ENCODE measurements around the gene TBX21. TPM values are rescaled to one million over a fixed set of nuclear protein-coding genes. Genes with fewer than 3 reads are reported as not detected.

The TBX21 gene
- total RNA-seq, 1 experiment from 2014 or later: 0.20 TPM

DNA sequence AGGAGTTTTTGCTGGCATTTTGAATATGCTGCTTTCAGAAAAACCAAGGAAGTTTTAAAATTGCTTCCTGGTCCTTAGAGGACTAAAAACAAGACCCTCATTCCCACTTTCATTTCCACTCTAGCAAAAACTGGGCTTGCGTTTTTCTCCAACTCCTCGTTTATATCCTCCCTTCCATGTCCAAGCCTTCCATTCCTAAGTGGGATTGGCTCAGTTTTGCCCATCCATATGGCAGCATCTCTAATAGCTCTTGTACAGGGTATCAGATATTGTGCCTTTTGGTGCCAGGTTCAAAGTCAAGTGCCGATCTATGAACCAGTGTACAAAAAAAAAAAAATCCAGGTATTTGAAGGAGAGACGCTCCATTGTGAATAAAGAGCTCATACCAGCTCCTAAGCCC, 49.0 kb upstream of the TBX21 start:
- ATAC-seq (no peak), DNase-seq (ENCODE audit: low read depth, low spot score) (no peak)
- Histone ChIP-seq H4K20me1 (ENCODE audit: insufficient read depth) (peaks cover 14% of the 10 kb centered on the region; the same call in 1 of the 2 replicates), H3K4me1 (ENCODE audit: control insufficient read depth in 1 of 2, insufficient read depth in 2 of 2, low read length in 2 of 2) (peaks cover 0 to 8% of the 10 kb centered on the region in 2 experiments; a peak in 1 of 4 replicates), H3K27ac (ENCODE audit: low read depth, low read length) (no peak overlapping the region), H3K9me2 (ENCODE audit: insufficient read depth) (no peaks in the 10 kb centered on the region), H3K9ac (ENCODE audit: low read length) (no peak overlapping the region), H3K4me3 (replicated peaks in 1 of 2; ENCODE audit: low read depth in 1 of 2, low read length in 2 of 2) (no peak overlapping the region), H3K27me3 (ENCODE audit: insufficient read depth, low read length) (no peaks in the 10 kb centered on the region), H3K9me3 (ENCODE audit: control insufficient read depth in 1 of 2, insufficient read depth in 1 of 2, low read depth in 1 of 2, low read length in 2 of 2) (no peaks in the 10 kb centered on the region), H3K36me3 (ENCODE audit: control insufficient read depth in 1 of 2, insufficient read depth in 2 of 2, low read length in 2 of 2) (peaks cover 53 to 63% of the 10 kb centered on the region in 2 experiments), H3K4me2 (ENCODE audit: low read length) (no peak overlapping the region), H2AFZ (ENCODE audit: low read depth, low read length, poor library complexity, severe bottlenecking) (no peak overlapping the region), H3K79me2 (ENCODE audit: insufficient read depth, low read length) (peaks cover 9% of the 10 kb centered on the region; the same call in 1 of the 2 replicates)
- ChIA-PET POLR2A (interaction anchor here (0.8 to 1.1 kb wide), 3 partner anchors 10 to 14 kb away, joined by 3 read pairs; partner anchors contain the start of gene TBKBP1), RAD21 (ENCODE audit: low non-redundant PET in 1 of 2, low total read pairs in 2 of 2, uncharacterized antibody in 2 of 2, unreplicated experiment in 2 of 2) (no interaction called here), CTCF (no interaction called here)
- no peak for TF ChIP-seq EZH2phosphoT487 (IDR thresholded peaks at IDR 0.05; ENCODE audit: borderline replicate concordance)
- TF ChIP-seq, protein P1, sequence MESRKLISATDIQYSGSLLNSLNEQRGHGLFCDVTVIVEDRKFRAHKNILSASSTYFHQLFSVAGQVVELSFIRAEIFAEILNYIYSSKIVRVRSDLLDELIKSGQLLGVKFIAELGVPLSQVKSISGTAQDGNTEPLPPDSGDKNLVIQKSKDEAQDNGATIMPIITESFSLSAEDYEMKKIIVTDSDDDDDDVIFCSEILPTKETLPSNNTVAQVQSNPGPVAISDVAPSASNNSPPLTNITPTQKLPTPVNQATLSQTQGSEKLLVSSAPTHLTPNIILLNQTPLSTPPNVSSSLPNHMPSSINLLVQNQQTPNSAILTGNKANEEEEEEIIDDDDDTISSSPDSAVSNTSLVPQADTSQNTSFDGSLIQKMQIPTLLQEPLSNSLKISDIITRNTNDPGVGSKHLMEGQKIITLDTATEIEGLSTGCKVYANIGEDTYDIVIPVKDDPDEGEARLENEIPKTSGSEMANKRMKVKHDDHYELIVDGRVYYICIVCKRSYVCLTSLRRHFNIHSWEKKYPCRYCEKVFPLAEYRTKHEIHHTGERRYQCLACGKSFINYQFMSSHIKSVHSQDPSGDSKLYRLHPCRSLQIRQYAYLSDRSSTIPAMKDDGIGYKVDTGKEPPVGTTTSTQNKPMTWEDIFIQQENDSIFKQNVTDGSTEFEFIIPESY (IDR thresholded peaks at IDR 0.05; ENCODE audit: extremely low read depth, insufficient replicate concordance, low read length): no peak
- no peak for TF ChIP-seq POLR2A (IDR thresholded peaks at IDR 0.05; ENCODE audit: borderline replicate concordance, extremely low read depth, insufficient read depth, insufficient read length)
- TF ChIP-seq, protein P2, sequence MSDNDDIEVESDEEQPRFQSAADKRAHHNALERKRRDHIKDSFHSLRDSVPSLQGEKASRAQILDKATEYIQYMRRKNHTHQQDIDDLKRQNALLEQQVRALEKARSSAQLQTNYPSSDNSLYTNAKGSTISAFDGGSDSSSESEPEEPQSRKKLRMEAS (IDR thresholded peaks at IDR 0.05): no peak
- TF ChIP-seq SRF (IDR thresholded peaks at IDR 0.05; ENCODE audit: low read depth): no peak
- no peak for TF ChIP-seq YY1 (IDR thresholded peaks at IDR 0.05; ENCODE audit: extremely low read depth, insufficient replicate concordance, low read depth, low read length)
- no peak for TF ChIP-seq ZNF274 (IDR thresholded peaks at IDR 0.05; ENCODE audit: low read depth, low read length)
- TF ChIP-seq POLR2AphosphoS5 (IDR thresholded peaks at IDR 0.05; ENCODE audit: low read depth, low read length): no peak
- TF ChIP-seq, protein P3, sequence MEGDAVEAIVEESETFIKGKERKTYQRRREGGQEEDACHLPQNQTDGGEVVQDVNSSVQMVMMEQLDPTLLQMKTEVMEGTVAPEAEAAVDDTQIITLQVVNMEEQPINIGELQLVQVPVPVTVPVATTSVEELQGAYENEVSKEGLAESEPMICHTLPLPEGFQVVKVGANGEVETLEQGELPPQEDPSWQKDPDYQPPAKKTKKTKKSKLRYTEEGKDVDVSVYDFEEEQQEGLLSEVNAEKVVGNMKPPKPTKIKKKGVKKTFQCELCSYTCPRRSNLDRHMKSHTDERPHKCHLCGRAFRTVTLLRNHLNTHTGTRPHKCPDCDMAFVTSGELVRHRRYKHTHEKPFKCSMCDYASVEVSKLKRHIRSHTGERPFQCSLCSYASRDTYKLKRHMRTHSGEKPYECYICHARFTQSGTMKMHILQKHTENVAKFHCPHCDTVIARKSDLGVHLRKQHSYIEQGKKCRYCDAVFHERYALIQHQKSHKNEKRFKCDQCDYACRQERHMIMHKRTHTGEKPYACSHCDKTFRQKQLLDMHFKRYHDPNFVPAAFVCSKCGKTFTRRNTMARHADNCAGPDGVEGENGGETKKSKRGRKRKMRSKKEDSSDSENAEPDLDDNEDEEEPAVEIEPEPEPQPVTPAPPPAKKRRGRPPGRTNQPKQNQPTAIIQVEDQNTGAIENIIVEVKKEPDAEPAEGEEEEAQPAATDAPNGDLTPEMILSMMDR (IDR thresholded peaks at IDR 0.05 in 2 of 3, conservative IDR thresholded peaks at IDR 0.05 in 1 of 3; ENCODE audit: borderline replicate concordance in 1 of 3, insufficient read depth in 1 of 3, low read depth in 2 of 3, low read length in 2 of 3): no peak
- no peak for TF ChIP-seq ZFX (IDR thresholded peaks at IDR 0.05)
- intact Hi-C loops (cut with micrococcal nuclease): no loop called here
- no TSS peak for BruUV-seq (replicated peaks)
